Uterus (tissue), 2 donors: ENCODE measurements around the gene TRPV3.

Source experiments
- CTCF ChIP-seq, 4 experiments: fragments of 200-600 bp in 2 of 4; fragments of 450-650 bp in 2 of 4; sonication (generic) in 2 of 4; IDR thresholded peaks; one replicate each; pipeline ENCODE4 v1.5.1; 2016 to 2019; ENCODE audit warnings: antibody characterized with exemption in 4 of 4, mild to moderate bottlenecking in 2 of 4, moderate library complexity in 1 of 4
- POLR2A ChIP-seq, 2 donors: fragments of 450-650 bp; IDR thresholded peaks; one replicate each; pipeline ENCODE4 v1.6.1; 2016; ENCODE audit warnings: antibody characterized with exemption in 2 of 2, mild to moderate bottlenecking in 1 of 2, moderate library complexity in 1 of 2

- TF ChIP-seq CTCF (IDR thresholded peaks at IDR 0.05) (no peak), POLR2A (IDR thresholded peaks at IDR 0.05) (no peak)
Observed at GRCh38 chr17:3551189-3551588, 6.4 kb downstream of the TRPV3 start.
